ENCODE results near the gene SIRT3.

DNA sequence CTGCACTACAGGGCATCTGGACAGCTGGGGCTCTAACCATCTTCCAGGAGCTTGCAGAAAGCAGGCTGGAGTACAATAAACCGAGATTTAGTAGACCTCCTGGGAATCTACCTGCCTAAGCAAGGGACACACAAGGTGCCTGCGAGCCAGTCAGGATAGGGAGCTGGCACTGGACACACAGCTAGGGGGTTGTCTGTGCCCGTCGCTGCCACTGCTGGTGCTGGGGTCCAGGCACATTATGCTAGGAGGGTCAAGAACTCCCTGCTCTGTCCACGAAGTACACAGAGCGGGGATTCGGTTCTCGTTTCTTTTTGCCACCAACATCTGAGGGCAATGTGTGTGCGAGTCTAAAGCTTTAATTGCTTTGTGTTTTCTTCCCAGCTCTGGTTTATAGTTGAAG, 24.4 kb downstream of the SIRT3 start:
- TF ChIP-seq REST (IDR thresholded peaks at IDR 0.05; ENCODE audit: insufficient replicate concordance, low read depth): no peak
- TF ChIP-seq POLR2AphosphoS5 (IDR thresholded peaks at IDR 0.05; ENCODE audit: low read depth): no peak
- TF ChIP-seq, protein P1, sequence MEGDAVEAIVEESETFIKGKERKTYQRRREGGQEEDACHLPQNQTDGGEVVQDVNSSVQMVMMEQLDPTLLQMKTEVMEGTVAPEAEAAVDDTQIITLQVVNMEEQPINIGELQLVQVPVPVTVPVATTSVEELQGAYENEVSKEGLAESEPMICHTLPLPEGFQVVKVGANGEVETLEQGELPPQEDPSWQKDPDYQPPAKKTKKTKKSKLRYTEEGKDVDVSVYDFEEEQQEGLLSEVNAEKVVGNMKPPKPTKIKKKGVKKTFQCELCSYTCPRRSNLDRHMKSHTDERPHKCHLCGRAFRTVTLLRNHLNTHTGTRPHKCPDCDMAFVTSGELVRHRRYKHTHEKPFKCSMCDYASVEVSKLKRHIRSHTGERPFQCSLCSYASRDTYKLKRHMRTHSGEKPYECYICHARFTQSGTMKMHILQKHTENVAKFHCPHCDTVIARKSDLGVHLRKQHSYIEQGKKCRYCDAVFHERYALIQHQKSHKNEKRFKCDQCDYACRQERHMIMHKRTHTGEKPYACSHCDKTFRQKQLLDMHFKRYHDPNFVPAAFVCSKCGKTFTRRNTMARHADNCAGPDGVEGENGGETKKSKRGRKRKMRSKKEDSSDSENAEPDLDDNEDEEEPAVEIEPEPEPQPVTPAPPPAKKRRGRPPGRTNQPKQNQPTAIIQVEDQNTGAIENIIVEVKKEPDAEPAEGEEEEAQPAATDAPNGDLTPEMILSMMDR (IDR thresholded peaks at IDR 0.05; ENCODE audit: insufficient read depth, low read length): no peak
- TF ChIP-seq GABPA (IDR thresholded peaks at IDR 0.05; ENCODE audit: low read depth): no peak

Measured in HL-60 (cell line).